Stimulated activated CD4-positive, alpha-beta T cell treated with anti-CD3 and anti-CD28 coated beads, Interleukin-2, amount 100 ng/mL, for 48 hours (primary cell): ENCODE measurements around the gene FCRL1.

Source experiments
- DNase-seq, 2 donors: peaks; one replicate each; pipeline ENCODE4 v3.0.0-alpha.2; 2020

Gene FCRL1

DNA sequence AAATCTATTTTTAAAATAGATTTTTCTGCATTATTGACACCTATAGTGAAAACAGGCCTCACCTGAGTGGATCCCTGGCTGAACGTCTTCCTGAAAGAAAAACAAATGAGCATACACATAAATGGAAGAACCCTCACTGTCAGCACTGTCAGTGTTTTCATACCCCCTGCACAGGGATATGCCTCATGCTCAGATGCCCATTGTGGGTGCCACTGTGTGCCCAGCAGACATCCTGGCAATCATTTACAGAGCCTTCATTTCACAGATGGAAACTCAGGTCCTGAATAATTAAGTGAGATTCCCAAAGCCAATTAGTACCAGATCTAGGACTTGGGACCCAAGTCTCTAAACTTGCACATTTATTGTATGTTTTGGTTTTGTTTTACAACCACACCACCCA lies 19.9 kb downstream of the FCRL1 start:
- no peak for DNase-seq

DNA sequence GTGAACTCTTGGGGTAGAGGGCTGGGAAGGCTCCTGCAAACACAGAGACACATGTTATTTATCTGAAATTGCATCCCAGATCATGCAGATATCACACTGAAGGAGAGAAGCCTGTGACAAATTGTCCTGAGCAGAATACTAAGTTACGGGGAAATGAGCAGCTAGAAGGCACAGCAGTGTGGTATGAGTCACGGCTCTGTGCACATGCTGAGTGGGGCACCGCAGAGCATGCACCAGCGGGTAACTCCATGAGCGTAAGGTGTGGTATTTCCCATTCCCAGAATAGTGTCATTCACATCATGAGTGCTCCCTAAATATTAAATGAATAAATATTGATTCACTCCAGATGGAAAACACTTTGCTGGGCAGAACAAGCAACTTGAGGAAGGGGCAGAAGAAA lies 21.7 kb downstream of the FCRL1 start:
- DNase-seq: no peak

DNA sequence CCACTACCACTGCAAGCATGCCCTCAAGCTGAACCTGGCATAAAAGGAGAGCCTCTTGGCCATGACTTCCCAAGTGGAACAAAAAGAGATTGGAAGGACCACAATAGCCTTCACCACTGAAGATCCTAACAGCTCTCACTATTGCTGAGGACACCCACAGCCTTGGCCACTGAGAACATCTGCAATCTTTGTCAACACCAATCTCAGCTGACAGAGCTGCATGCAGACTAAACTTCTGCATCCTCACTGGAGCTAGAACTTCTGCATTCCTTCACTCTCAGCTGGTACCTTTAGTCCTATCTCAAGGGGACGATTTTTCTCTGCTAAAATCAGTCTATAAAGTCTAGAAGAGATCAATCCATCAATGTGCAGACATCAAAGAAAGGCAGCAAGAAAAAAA lies 34.7 kb downstream of the FCRL1 start:
- no peak for DNase-seq

DNA sequence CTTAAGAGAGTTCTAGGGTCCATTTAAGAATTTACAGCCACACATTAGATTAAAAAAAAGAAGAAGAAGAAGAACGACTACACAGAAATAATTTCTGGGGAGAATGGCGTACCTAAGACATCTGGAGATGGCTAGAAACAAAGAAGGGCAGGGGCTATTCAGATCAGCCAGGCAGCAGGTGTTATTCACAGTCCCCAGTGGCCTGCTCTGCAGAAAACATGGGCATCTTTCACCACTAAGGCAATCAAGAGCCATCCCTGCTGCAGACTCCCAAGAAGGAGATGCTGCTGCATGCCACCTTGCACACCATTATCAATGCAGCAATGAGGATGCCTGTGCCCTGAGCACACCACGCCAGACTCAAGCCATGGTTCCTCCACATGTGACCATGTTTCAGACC lies 35.1 kb downstream of the FCRL1 start:
- no peak for DNase-seq

DNA sequence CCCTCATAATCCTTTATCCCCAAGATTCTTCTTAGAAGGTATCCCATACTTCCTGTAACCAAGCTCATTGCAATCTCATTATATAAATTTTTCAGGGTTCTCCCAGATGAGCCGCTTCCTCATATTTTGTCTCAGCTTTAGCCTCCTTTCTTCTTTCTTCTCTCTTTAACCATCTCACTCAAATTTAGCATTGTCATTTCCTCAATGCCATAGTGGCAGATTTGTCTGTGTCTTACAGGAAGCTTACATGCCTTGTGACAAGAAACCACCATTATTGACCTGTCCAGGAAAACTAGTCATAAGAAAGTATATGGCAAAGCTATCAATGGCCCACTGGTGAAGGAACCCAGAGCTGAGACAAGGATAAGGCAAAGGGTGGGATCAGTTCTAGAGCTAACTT lies 37.0 kb downstream of the FCRL1 start:
- no peak for DNase-seq

DNA sequence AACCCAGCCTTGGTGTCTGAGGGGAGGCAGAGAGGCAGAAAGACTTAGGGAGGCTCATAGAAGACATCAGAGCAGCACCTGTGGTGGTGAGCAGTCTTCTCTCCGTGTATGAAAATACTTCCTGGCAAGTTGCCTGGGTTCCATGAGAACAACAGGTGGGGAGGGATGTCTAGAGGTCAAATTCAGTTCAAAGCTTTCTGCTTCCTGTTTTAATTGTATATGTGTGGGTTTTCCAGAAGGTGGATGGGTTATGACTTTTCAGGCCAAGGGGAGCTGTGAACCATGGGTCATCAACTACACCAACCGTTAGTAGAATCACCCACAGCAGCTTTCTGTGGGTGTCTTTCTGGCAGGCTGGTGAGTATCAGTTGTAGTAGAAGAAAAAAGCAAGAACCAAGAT lies 38.9 kb downstream of the FCRL1 start:
- no peak for DNase-seq

DNA sequence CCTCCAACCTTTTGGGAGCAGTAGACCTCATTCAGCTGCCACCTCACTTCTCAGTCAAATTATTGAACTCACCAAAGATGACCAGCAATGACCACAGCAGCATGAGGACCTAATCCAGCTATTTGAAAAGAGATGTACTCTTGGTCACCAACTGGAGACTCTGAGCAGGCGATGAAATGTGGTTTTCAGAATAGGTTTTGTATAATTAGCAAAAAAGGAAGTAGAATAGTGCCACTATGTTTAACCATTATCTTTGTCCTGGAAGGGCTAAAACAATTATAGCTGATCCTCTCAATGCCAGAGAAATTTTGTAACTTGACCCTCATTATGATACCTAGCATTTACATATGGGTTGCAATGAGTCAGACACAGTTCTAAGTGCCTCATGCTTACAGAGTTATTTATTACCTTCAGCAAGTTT lies 42.9 kb downstream of the FCRL1 start, which contains the start of gene FCRL2:
Gene FCRL2, minus strand, starts transcription at position 162 of the 421 bp plus-strand sequence. Its CDS starts 59 bp downstream, at position 103.
- DNase-seq: no peak

DNA sequence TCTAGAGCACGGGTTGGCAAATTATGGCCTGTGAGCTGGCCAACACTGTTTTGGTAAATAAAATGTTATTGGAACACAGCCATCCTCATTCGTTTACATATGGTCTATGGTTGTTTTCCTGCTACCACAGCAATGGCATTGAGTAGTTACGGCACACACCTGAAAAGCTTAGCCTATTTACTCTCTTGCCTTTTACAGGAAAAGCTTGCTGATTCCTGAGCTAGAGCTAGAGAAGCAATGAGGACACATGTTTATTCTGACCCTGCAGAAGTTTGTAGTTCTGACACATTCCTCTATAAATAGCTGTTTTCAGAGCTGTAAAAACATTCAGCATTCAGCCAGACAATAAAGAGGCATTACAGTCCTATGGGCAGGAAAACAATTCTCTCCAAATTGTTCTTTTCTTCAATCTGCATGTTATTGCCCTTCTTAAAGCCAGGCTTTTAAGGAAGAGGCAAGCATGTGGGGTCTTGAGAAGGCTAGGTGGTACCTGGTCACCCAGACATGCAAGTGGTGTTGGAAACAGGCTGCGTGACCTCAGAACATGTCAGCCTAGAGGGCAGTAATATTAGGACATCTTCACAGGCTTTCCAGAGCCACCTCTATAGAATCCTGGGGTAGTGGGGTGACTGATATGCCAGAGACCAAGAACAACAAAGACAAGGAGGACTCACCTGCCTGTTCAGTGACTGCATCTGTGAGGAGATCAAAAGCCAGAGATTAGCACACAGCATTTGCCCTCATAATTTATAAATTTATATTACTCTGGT lies 44.6 kb downstream of the FCRL1 start:
- no peak for DNase-seq

DNA sequence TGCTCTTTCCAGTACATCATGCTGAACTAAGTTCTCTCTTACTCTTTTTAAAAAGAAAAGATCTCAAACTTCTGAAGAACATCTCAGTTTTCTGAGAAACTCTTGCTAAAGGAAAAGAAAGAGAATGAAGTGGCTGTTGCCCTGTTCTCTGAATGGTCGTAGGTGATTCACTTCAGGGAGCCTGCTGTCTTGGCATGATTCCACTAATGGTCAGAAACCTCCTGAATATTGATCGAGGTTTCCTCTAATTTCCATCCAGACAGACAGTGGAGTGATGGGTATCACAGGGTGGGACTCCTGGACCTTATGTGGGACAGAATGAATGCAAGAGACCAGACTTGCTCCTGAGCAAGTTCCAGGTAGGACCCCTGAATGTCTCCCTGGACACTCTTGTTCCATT lies 45.5 kb downstream of the FCRL1 start:
- DNase-seq: no peak

DNA sequence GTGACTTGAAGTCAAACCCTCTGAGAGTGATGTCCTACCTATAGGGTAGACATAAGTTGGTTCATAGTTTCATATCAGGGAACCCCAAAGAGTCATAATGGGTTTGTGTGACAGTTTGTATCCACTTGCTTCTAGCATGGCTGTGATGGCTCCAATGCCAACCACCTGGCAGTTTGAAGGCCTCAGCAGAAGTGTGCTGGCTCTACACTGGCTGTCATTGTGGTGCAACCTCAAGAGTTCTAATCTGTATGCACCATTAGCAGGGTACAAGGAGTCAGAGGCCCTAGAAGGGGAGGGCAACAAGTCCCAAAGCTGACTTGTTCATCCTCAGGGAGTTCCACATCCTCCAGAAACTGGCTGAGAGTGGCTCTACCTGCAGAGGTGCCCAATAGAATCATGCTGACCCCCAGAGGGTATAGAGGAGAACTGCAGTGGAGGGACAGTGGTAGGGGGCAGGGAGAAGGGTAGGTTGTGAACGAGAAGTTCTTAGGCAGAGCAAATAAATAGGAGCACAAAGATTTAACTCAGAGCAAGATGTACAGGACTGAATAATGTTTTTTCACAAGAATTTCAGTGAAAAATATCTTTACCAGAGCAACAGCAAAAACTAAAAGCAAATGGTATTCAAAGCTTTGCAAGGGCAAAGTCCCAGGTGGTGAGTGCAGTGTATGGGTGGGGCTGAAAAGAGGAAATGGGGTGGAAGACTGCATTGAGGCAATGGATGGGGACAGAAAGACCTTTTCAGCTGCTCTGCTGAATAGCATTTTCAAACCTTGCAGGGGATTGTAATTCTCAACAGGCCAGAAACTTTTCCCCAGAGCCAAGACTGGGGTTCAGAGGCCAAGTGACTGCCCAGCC lies 46.2 kb downstream of the FCRL1 start:
- no peak for DNase-seq

DNA sequence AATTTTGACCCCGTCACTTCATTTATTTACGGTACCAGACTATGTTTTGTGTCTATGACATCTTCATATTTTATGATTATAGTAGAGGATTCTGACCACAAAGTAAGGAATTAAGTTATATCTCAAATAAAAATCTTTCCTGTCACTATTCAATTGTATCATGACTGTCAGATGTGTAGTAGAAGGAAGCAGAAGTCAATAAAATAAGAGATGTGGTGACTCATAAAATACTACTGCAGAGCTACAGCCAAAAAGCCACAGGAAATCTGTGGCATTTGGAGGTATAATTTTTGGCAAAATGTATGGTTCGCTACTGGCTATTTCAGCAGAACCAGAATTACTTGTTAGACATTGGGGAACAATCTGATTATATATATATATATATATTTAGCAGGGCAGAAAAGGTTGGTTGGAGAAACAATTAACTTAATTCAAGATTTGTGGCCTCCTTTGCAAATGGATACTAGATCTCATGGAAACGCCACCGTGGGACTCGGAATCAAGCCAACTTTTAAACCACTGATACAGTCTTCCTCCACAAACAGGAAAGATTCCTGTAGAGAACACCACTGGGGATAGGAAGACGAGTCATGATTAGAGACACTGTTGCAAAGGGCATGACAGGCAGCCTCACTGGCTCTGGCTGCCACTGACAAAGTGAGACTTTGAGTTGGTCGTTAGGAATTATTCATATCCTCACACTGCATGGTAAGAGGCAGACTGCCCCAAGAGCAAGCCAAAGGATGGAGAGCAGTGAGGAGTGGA lies 48.1 kb downstream of the FCRL1 start:
- no peak for DNase-seq

DNA sequence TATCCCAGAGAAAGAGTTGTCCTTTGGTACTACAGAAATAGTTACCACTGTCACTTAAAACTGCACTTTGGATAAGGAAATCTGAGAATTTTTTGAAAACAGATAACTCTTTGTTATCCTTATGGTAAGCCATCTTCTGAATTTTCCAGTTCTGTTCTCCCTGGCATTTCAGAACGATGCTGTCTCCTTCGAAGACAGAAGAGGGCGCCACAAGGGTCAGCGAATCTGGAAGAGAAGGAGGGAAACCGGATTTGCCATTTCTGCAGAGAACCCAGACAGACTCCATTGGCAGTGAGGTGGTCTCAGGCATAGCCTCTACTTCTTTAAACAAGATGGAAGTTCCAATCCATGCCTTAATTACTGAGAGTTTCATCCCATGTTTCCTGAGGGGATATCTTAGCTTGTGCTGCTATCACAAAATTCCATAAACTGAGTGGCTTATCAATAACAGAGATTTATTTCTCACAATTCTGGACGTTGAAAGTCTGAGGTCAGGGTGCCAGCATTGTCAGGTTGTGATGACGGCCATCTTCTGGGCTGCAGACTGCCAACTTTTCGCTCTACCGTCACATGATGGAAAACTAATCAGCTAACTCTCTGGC lies 49.4 kb downstream of the FCRL1 start:
- DNase-seq: no peak

DNA sequence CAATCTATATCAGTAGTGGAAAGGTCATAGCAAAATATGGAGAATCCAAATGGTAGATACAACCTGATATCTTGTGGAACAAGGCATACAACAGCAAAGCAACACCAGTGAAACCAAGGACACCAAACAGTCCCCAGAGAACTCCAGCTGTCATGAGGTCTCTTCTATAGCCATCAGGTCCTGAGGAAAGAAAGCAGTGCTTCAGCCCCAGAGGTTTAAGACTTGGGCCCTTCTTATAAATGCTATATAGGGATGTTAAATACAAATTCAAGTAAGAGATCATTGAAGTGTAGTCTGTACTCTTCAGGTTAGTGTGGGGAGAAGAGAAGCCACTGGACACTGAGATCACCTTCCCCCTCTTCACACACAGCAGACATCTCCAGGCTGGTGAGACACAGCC lies 53.1 kb downstream of the FCRL1 start:
- DNase-seq: no peak

DNA sequence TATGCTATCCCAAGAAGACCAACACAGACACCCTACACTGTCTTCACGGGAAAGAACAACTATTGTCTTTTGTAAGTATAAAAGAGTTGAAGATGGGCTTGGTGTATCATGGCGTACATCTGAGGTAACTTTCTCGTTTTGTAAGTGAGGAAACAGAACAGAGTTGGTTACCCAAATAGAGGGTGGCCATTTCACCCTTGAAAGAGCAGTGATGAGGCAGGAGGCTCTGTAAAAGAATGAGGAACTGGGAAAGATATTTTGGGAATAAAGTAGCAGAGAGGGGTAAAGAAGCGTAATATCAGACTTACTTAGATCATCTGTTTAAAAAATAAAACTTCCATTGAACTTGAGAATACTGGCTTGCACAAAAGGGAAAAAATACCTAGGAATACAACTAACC lies 61.9 kb downstream of the FCRL1 start:
- no peak for DNase-seq

DNA sequence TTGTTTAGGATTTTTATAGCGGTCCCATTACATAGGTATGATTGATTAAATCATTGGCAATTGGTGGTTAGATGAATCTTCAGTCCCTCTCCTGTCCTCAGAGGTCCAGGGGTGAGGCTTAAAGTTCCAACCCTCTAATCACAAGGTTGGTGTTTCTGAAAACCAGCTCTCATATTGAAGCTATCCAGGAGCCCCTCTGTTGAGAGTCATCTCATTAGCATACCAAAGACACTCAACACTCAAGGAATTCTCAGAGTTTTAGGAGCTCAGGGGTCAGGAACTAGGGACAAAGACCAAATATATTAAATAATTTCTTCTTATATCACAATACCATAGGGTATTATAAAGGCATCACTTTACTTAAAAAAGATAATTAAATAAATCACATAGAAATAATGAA lies 66.3 kb downstream of the FCRL1 start:
- no peak for DNase-seq

DNA sequence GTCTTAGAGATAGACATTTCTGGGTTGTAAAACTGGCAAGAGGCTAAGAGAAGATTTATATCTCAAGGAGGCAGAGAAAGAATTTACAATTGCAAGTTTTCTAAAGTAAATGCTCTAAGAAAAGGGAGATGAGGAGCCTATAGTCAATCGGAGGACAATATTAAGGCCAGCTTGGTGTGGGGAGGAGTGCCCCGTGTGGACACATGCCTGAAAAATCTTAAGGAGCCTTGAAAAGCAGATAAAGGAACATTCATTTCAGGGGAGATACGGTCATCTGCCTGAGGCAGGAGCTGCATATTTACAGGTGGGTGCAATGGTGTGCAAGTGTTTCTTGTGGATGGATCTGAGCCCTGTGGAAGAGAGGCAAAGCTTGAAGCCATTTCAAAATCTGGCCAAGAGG lies 68.6 kb downstream of the FCRL1 start:
- DNase-seq: no peak

DNA sequence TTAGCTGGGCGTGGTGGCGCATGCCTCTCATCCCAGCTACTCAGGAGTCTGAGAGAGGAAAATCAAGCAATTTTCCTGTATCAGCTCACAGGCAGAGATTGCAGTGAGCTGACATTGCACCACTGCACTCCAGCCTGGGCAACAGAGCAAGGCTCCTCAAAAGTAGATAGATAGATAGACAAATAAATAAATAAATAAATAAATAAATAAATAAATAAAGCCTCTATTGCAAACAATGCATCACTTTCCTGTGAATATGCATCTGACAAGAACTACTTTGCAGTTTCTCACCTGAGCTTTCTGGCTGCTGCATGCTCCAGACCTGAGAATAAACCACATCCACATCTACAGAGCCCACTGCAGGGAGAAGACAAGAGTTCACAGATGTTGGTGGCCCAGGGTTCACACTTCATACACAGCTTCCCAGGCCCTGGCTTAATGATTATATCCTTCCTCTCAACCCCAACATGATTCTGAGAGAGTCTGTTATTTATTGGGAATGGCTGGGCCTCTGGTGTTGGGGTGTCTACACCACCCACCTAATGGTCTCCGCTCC lies 71.6 kb downstream of the FCRL1 start:
- no peak for DNase-seq
